ENCODE results near the gene GNB5. TPM values are rescaled to one million over a fixed set of nuclear protein-coding genes. Genes with fewer than 3 reads are reported as not detected.

GNB5 gene
- total RNA-seq, 1 donor from 2014 or later = 23.7 TPM

DNA sequence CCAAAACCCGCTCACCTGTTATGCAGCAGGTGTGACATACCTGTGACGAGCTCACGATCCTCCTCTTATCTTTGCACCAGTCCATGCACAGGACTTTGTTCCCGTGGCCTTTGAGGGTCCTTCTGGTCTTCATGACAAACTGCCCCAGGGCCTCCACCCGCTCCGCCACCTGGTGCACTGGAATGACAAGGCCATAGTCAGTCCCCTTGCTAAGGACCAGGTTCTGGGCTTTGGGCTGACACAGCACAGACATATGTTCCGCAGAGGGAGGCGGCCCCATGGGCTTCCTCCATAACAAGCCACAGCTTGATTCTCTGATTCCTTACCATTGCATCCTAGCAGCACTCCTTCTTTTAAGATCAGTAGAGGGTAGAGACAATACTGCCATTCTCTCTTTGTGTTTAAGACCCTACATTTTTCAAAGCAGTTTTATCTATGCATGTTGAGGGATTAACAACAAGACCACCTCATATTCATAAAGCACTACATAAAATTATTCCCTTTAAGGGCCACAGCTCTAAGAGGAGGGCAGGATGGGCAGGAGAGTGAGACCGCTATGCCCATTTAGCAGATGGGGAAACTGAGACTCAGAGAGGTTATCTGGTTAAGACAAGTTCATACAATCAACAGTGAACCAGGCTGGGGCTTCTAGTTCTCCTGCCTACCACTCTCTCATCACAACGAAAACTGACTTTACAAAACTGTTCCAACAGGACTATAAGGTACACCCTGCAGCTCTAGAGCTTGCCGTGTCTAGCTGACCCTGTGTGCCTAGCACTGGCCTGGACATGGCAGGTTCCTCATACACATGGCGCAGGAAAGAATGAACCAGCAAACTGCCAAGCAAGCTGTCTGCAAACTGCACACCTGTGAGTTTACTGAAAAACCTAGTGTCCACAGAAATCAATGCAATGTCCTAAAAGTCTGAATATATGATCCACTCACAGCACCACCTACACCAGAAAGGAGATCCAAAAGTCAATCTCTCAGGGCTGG, 37.0 kb downstream of the GNB5 start:
- no peak for DNase-seq (ENCODE audit: low read depth)
- TF ChIP-seq, protein P1, sequence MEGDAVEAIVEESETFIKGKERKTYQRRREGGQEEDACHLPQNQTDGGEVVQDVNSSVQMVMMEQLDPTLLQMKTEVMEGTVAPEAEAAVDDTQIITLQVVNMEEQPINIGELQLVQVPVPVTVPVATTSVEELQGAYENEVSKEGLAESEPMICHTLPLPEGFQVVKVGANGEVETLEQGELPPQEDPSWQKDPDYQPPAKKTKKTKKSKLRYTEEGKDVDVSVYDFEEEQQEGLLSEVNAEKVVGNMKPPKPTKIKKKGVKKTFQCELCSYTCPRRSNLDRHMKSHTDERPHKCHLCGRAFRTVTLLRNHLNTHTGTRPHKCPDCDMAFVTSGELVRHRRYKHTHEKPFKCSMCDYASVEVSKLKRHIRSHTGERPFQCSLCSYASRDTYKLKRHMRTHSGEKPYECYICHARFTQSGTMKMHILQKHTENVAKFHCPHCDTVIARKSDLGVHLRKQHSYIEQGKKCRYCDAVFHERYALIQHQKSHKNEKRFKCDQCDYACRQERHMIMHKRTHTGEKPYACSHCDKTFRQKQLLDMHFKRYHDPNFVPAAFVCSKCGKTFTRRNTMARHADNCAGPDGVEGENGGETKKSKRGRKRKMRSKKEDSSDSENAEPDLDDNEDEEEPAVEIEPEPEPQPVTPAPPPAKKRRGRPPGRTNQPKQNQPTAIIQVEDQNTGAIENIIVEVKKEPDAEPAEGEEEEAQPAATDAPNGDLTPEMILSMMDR (conservative IDR thresholded peaks at IDR 0.05; ENCODE audit: low read depth, low read length) = no peak

GRCh38 chr15:52151353-52151752, 39.8 kb downstream of the GNB5 start:
- TF ChIP-seq, protein P1 (conservative IDR thresholded peaks at IDR 0.05; ENCODE audit: low read depth, low read length) = no peak
- no peak overlapping the region for H3K4me3 ChIP-seq (ENCODE audit: low read depth, low read length)
- no peak for DNase-seq (ENCODE audit: low read depth)

More for the DNA sequence above, 37.0 kb downstream of the GNB5 start:
- H3K4me3 ChIP-seq (ENCODE audit: low read depth, low read length) = no peak overlapping the region

- no peak overlapping the region for H3K4me3 ChIP-seq (ENCODE audit: low read depth, low read length)
- no peak for DNase-seq (ENCODE audit: low read depth)
- TF ChIP-seq, protein P1 (conservative IDR thresholded peaks at IDR 0.05; ENCODE audit: low read depth, low read length) = no peak
Observed at GRCh38 chr15:52150871-52151270, 40.3 kb downstream of the GNB5 start.

- H3K4me3 ChIP-seq (ENCODE audit: low read depth, low read length) = no peak overlapping the region
- no peak for DNase-seq (ENCODE audit: low read depth)
- TF ChIP-seq, protein P1 (conservative IDR thresholded peaks at IDR 0.05; ENCODE audit: low read depth, low read length) = no peak
Observed at GRCh38 chr15:52150043-52150825, 41.0 kb downstream of the GNB5 start.

- no peak for DNase-seq (ENCODE audit: low read depth)
- H3K4me3 ChIP-seq (ENCODE audit: low read depth, low read length) = no peak overlapping the region
- TF ChIP-seq, protein P1 (conservative IDR thresholded peaks at IDR 0.05; ENCODE audit: low read depth, low read length) = no peak
Observed at GRCh38 chr15:52148403-52148802, 42.8 kb downstream of the GNB5 start.

DNA sequence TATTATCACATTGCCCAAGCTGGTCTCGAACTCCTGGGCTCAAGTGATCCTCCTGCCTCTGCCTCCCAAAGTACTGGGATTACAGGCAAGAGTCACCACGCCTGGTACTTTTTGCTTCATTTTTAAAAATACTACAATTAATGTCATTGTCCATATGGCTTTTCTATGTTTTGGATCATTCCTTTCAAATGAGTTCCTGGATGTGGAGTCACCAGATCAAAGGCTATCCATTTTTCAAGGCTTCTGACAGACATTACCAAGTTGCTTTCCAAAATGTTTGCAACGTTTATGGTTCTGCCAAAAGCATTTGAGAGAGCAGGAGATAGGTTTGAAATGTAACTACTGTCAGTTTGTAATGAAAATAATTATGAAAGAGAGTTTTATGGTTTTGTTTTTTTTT, 44.4 kb downstream of the GNB5 start:
- TF ChIP-seq, protein P1 (conservative IDR thresholded peaks at IDR 0.05; ENCODE audit: low read depth, low read length) = no peak
- no peak overlapping the region for H3K4me3 ChIP-seq (ENCODE audit: low read depth, low read length)
- DNase-seq (ENCODE audit: low read depth) = no peak

Data from epithelial cell of proximal tubule (primary cell).